ENCODE measurements around the gene ZPR1. TPM values are rescaled to one million over a fixed set of nuclear protein-coding genes. Genes with fewer than 3 reads are reported as not detected.
A peak's percentile ranks its signal among the peaks of the same experiment; 100 is the strongest.

The ZPR1 gene
- total and polyA plus RNA-seq, 12 donors = 5.5 to 44.7 (median 22.6) TPM

GRCh38 chr11:116800610-116801009 lies 12.8 kb upstream of the ZPR1 start:
- Histone ChIP-seq H3K27ac (no peak overlapping the region), H3K4me1 (peaks cover 0 to 15% (median 0%) of the 10 kb centered on the region in 9 donors), H3K27me3 (no peaks in the 10 kb centered on the region), H3K36me3 (no peaks in the 10 kb centered on the region), H3K4me3 (no peak overlapping the region), H3K9me3 (no peaks in the 10 kb centered on the region)
- no peak for TF ChIP-seq CTCF (IDR thresholded peaks at IDR 0.05)
- ATAC-seq = no peak
- 87 to 95% methylated on average over 2 of the region's 2 CpGs for WGBS, 2 donors
- no peak for DNase-seq
- intact Hi-C loops (cut with DNase I) = no loop called here

DNA sequence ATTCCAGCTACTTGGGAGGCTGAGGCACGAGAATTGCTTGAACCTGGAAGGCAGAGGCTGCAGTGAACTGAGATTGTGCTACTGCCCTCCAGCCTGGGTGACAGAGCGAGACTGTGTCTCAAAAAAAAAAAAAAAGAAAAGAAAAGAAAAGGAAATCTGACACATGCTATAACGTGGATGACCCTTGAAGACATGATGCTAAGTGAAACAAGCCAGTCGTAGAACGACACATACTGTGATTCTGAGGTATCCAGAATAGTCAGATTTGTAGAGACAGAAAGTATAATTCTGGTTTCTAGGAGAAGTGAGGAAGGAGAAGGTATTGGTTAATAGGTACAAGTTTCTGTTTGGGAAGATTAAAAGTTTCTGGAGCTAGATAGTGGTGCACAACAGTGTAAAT lies 10.5 kb upstream of the ZPR1 start:
- Histone ChIP-seq H3K4me1 (peaks cover 0 to 15% (median 0%) of the 10 kb centered on the region in 9 donors), H3K27ac (peak overlapping the region in 1 of 10 donors; percentile 3), H3K4me3 (no peak overlapping the region), H3K36me3 (no peaks in the 10 kb centered on the region), H3K27me3 (no peaks in the 10 kb centered on the region), H3K9me3 (no peaks in the 10 kb centered on the region)
- TF ChIP-seq CTCF (IDR thresholded peaks at IDR 0.05) = no peak
- intact Hi-C loops (cut with DNase I) = loop anchor here in 2 of 10 donors (10.0 kb wide), 2 partner anchors 86 to 426 kb away; no protein-coding TSS in a partner anchor
- 81 to 83% methylated on average over 5 of the region's 5 CpGs for WGBS, 2 donors
- DNase-seq (no peak), ATAC-seq (peak in 1 of 8 donors; percentile 15)

GRCh38 chr11:116797816-116798215 lies 10.0 kb upstream of the ZPR1 start:
- intact Hi-C loops (cut with DNase I) = loop anchor here in 2 of 10 donors (10.0 kb wide), 2 partner anchors 87 to 427 kb away; no protein-coding TSS in a partner anchor
- H3K27ac ChIP-seq = peak overlapping the region in 1 of 10 donors; percentile 3
- TF ChIP-seq CTCF (IDR thresholded peaks at IDR 0.05) = no peak
- no peaks in the 10 kb centered on the region for H3K27me3 ChIP-seq
- H3K4me1 ChIP-seq = peaks cover 0 to 15% (median 0%) of the 10 kb centered on the region in 9 donors
- no peaks in the 10 kb centered on the region for H3K9me3 ChIP-seq
- H3K36me3 ChIP-seq = no peaks in the 10 kb centered on the region
- no peak for DNase-seq
- no peak overlapping the region for H3K4me3 ChIP-seq
- 46 to 51% methylated on average over 5 of the region's 5 CpGs for WGBS, 2 donors
- ATAC-seq = peak in 4 of 8 donors; percentile 42 to 79 (median 54)

GRCh38 chr11:116796548-116796947 lies 8.7 kb upstream of the ZPR1 start:
- TF ChIP-seq CTCF (IDR thresholded peaks at IDR 0.05) = no peak
- Histone ChIP-seq H3K4me1 (peaks cover 0 to 19% (median 2%) of the 10 kb centered on the region in 9 donors), H3K27ac (no peak overlapping the region), H3K4me3 (no peak overlapping the region), H3K27me3 (no peaks in the 10 kb centered on the region), H3K36me3 (no peaks in the 10 kb centered on the region), H3K9me3 (no peaks in the 10 kb centered on the region)
- 89 to 95% methylated on average over 1 of the region's 1 CpG for WGBS, 2 donors
- ATAC-seq (no peak), DNase-seq (no peak)
- intact Hi-C loops (cut with DNase I) = loop anchor here in 2 of 10 donors (10.0 kb wide), 2 partner anchors 88 to 428 kb away; no protein-coding TSS in a partner anchor

Measured in heart right ventricle (tissue), 16 donors.